GM21515 (cell line): ENCODE data around the gene DCTN3.

Experiments used
- ATAC-seq: cut with Tn5 transposase; IDR thresholded peaks from one replicate; pipeline ENCODE4 v1.9.1; 2021; ENCODE audit not compliant: unreplicated experiment

DCTN3 gene

DNA sequence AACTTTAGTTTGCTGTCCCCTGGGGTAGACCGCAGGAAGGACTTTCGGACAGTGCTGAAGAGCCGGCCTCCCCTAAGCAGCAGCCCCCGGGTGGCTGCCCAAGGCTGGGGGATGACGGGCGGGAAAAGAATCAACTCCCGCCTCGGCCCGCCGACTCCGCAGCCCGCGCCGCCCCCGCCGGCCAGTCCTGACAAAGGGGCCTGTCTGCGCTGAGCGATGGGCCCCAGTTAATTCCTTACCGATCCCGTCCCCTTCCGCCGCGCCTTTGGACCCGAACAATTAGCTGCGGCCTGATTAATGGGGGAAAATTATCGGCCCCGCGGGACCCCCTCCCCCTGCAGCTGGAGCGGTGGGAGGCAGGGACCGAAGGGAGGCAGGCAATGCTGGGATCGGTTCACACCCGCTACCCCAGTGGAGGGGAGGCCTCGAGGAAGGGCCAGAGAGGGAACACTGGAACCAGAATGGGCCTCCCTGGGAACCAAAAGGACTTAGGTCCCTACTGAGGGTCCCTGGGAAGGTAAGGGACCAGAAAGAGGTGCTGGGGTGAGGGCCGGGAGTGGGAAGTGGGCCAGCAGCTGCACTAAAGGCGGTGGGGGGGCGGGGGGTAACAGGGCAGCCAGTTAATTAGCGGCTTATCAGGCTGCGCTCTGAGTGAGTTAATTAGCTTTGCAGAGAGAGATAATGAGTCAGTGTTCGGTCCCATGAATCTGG is 4.3 kb upstream of the DCTN3 start:
- no peak for ATAC-seq

DNA sequence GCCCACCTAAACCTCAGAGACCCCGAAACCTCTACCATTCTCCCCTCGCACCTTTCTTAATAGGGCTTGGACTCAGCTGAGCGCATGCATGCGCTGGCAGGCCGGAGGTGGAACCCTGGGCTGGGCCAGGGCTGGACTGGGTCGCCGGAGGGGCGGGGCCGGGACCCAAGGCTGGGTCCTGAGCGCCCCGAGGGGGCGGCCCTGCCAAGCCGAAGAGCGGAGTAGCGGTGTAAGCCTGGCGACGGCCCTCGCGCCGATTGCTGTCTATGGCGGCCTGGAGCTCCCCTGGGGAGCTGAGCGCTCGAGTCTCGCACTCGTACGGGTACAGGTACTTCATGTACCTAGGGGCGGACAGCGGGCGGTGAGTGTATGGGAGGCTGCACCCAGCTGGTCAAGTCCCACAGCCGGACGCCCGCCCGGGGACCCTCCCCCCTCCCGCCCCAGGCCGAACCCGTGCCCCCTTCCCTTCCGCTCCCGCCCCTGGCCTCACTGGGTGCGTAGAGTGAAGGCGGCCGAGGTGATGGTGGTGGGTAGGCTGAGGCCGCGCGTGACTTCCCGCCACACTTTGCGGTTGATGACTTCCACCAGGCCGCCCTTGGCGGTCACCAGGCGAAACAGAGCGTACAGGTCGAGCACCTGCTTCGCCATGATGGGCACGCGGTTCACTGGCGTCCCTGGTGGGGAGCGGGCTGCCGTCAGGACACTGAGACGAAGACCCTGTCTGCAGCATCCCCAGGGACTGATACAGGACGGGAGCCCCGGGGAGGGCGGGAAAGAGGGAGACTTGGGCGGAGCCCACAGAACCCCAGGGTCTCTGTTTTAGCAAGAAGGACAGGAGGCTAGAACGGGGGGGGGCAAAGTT is 3.3 kb upstream of the DCTN3 start:
- no peak for ATAC-seq

DNA sequence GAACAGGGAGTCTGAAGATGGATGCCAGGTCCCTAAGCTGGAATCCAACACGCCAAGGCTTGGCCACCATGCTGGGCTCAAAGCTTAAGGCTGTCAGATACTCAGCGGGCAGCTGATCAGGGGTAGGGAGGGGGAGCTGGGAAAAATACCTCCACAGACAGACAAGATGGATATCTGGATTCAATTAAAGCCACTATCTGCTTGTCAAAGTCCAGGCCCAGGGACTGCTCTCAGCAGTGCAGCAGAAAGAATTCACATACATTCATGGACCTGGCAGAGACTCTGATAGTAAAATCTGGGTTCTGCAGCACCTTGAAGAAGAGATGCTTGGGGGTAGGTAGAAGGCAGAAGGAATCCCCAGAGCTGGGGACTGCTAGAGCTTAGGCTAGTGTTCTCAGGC is 5.2 kb downstream of the DCTN3 start:
- no peak for ATAC-seq

DNA sequence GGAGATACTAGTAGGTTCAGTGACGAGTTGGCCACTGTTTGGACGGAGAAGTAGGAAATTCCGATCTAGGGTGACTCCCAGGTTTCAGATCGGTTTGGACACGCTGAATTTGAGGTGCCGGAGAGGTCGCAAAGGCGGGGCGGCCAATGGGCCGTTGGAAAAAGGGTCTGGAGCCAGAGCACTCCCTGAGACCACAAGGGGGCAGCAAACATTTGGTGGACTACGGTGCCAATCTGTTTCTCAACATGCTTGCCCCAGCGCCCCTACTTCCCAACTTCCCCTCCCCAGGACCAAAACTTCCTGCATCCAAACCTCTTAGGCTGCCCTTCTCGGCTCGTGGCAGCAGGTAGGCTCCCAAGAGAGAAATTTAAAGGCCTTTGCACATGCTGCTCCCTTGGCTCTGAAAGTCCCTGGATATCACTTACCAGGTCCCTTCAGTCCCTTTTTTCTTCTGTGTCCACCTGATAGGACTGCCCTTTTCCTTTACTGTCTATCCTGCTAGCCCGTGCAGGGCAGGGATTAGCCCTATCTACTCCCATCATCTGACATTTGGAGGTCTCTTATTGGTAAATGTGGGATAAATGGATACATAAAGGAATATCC is 7.4 kb downstream of the DCTN3 start:
- ATAC-seq = no peak

DNA sequence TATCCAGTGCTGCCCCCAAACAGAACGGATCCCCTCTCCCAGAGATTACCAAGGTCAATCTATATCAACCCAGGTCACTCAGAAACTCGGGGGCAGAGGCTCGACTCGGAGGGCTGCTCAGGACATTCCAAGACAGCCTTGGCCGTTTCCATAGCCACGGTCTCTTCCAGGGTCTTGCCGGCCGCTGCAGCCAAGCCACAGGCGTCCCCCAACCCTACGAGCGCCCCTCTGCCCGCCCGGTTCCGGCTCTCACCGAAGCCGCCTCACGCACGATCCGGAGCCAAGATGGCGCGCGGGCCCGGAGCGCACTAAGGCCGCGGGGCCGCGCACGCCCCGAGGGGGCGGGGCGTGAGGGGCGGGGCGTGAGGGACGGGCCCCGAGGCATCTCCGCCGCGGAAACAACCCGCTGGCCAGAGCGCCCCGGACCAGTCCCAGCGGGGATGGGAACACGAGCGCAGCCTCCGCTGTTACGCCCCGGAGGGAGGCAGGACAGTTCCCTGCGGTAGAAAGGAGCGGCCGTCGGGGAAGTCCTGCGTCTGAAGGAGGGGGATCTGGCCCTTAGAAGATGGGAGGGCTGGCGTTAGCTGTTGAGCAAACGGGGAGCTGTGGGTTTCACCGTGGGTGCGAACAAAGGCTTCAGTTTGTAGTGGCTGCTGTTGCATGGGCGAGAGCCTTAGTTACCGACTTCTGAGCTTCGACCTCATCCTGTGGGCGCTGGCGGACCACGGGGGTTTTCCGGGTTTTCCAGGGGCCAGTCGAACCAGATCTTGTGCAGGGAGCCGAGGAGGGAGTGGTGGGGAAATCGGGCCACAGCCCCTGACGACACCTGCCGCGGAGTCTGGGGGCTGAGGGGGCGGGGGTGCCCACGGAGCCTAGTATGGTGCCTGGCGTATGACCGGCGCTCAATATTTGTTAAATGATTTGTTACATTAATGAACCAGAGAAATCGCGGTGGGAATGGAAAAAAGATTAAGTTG is 8.2 kb downstream of the DCTN3 start, which contains the start of gene RPP25L:
RPP25L (minus strand) TSS at position 287 of the 977 bp plus-strand sequence. CDS start 801 bp downstream, outside the sequence.
- ATAC-seq = peak; percentile 85

DNA sequence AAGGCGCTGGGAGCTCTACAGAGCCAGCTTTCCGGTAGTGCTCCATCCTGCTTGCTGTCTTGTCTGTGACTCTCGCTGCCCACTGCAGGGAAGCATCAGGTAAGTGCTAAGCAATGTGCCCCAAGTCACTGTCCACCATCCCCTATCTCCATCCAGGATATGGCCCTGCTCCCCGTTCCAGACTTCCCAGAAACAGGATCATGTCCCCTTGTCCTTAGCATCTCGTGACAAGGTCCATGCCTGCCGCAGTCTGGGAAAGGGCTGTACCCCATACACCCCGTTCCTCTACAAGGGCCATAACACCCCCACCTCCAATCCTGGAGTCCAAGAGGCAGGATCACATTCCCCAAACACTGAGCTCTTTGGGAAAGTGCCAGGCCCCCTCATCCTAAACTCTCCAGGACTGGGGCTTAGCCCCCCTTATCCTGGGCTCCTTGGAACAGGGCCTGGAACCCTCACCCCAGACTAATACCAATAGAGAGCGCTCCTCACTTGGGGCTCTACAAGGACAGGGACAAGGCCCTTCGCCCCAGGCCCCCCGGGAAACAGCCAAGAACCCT is 9.0 kb downstream of the DCTN3 start:
- ATAC-seq = no peak

DNA sequence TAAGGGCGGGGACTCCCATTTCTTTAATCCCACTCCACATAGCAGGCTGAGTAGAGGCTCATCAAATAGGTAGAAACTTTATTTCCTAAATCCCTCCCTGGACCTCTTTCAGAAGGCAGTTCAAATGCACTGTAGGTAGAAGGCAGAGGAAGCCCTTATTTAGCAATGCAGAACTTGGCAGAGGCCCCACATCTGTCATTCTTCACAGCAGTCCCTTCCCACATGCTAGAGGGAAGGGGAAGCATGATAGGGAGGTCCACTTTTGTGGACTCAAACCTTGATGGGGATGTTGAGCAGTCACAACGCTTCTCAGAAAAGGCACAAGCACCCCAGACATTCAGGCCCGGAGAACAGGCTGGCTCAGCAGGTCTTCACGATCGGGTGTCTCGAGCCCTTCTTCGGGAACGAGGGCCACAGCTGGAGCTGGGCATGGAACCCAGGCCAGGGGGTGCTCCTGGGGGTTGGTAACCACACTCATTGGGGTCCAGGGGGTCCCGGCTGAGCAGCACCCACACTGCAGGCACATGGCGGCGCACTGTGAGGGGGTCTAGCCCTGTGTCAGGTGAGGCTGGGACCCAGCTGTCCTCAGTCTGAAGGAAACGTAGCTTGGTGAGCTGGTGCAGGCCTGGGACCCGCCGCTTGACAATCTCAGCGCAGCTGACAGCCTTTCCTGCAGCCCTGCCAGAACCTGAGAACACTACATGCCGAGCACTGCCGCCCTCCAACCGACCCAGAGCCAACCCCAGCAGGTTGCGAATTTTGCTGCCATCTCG is 9.7 kb downstream of the DCTN3 start:
- no peak for ATAC-seq

DNA sequence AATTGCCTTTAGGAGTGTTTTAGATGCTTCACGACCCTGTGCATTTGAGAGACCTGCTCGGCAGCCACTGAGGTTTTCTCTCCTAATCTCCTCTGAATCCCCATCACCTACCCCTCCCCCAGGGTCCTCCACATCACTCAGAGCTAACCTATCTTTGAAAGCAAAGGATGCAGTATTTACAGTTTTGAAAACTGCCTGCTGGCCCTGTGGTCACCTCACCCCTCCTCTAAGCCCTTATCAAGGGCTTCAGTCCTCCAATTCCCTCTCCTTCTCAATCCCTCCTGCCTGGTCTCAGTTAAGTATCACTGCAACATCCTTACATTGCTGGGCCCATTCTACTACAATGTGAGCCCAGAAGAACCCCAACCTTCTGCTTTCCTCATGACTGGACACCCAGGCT is 13.0 kb downstream of the DCTN3 start:
- no peak for ATAC-seq

DNA sequence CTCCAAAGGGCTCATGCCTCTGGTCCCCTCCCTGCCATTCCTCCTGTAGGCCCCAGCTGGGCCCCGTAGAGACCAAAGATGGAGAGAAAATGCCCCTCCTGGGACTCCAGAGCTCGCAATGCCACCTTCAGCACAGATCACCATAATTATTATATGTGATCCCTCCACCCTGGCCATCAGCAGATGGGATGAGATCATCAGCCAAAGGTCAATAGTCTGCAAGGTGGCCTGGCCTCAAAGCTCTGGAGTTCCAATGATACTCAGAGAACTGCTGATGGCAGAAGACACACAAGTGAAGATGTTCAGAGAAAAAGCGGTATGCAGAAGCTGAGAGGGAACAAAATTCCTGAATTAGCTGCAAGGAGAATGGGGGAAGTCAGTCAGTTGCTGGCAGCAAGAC is 13.4 kb downstream of the DCTN3 start:
- ATAC-seq = no peak

DNA sequence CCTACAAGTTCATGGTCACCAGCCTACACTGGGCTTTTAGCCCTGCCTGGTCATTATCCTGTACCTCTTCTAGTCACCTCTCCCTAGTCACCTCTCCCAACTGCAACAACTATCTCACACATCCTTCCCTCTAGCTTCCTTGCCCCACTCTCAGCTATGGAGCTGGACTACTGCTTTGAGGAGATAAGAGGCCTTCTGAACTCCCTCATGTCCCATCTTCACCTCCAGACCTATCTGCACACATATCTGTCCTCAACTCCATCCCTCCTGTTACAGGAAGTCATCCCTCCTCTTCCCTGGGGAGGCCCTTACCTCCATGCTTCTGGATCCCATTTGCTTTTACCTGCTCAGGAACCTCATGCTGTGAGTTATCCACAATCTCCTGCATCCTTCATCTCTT is 14.1 kb downstream of the DCTN3 start:
- no peak for ATAC-seq

DNA sequence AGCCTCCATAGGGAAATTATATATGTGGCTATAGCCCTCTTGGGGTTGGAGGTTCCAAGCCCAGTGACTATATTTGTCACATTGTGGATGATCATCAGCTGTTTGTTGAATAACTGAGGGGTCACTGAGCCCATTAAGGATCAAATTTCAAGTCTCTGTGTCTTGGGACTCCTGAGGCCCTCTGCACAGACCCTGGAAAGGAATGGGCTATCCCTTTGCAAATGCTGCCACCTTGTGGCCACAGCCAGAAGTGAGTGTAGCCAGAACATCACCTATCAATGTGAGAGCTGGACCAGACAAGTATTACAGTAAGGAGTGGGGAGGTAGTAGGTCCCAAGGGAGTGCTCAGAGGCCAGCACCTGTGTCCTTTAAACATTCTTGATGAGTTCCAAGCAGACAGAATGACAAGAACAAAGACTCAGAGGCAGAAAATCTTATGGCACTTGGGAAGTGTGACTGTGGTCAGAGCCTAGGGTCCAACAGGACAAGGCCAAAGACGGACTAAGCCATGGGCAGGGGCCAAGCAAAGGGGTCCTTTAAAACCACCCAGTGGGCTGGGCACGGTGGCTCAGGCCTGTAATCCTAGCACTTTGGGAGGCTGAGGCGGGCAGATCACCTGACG is 16.6 kb downstream of the DCTN3 start:
- peak; percentile 78 for ATAC-seq

DNA sequence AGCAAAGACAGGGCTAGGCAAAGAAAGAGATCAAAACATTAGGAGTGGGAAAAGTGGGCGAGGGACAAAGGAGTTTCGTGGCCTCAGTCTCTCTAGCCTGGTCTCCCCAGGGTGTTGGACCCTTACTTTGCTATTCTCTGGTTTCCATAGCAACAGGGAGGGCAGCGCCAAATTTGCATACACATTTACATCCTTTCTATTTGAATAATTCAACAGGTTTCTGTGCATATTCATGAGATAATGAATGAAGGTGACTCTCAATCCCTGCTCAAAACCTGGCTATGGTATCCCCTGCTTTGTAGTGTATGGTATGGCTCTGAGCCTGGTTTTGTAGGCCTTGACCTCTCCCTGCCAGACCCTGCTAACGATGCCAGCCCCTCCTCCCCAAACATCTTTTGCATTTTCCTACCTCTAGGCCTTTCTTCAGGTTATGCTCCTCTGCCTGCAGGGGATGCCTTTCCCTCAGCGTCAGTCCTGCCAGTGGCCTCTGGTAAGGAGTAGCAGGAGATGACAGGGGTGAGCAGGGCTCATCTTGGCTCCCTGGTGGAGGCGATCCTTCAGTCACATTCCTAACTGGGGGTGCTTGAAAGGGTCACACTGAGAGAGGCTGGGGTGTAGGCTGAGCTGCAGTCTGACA is 18.2 kb downstream of the DCTN3 start:
- no peak for ATAC-seq

DNA sequence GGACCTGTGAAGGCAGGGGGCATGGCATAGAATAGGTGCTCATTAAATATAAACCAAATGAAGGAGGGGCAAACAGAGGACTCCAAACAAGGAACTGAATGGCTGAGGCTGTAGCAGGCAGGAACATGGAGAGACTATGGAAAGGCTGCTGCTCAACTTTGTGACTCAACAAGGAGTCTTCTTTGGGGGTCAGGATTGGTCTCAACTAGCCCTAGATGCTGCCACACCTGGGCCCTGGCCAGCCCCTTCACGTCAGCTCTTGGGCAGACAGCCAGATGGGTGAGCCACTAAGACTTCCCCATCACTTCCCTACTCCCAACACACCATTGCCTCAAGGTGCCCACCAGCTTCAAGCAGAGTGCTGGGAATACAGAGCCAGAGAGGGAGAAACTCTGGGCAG is 19.4 kb downstream of the DCTN3 start:
- ATAC-seq = no peak

DNA sequence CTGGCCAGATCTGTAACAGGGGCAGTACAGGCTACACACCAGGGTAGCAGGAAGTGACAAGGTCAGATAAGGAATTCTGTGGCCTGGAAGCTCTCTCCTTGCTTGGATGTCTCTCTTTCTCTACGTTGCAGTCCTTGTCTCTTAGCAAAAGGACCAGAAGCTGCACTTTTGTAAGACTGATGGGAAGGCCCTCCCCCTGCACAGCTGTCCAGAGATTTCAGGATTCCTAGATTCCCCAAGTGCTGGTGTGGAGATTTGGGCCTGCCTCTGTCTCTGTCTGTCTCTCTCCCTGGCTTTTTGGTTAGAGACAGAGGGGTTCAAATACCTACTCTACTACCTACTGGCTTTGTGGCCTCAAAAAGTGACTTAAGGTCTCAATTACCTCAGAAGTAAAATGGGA is 20.7 kb downstream of the DCTN3 start:
- no peak for ATAC-seq

DNA sequence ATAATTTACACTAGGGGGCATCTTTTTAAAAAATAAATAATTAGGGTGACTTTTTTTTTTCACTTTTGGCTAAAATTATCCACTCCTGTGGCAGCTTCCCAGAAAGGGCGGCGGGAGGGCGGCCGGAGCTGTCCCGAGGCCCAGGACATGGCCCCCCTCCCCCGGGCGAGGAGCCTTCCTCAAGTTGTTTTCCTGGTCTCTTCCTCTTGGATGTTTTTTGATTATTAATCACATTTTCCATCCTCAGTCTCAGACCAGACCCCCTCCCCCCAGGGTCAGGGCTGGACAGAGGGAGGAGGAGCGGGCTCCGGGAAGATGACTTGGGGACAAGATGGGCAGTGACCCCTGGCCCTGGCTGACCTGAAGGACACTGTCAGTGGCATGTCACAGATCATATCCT is 26.1 kb downstream of the DCTN3 start:
- ATAC-seq = no peak

DNA sequence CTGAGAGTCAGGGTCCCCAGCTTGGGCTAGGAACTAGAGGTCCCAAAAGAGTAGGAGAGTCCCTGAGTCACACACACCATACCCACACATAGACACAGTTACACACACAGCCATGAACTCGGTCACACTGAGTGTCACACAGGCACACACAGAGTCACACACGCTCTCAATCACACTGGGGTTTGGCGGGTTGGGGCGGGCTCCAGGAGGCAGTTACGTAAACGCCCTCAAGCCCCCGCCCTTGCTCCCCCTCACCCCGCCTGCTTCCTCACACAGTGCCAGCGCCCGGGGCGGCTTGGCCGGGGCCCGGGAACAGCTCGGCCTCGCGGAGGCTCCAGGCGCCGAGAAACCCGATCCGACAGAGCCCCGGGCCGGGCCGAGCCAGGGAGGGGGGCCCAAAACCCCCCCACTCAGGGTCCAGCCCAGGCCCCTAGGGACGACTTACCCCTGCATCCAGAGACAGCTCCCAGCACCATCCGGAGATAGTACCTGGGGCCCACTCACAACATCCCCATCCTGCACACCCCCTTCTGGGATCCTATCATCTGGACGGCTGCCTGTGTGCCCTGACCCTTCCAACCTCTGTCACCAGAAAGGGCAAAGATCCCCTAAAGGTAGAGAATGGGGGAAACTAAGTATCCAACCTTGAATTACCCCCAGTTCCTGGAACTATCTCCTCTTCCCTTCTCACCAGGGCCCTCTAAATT is 27.2 kb downstream of the DCTN3 start:
- ATAC-seq = no peak

DNA sequence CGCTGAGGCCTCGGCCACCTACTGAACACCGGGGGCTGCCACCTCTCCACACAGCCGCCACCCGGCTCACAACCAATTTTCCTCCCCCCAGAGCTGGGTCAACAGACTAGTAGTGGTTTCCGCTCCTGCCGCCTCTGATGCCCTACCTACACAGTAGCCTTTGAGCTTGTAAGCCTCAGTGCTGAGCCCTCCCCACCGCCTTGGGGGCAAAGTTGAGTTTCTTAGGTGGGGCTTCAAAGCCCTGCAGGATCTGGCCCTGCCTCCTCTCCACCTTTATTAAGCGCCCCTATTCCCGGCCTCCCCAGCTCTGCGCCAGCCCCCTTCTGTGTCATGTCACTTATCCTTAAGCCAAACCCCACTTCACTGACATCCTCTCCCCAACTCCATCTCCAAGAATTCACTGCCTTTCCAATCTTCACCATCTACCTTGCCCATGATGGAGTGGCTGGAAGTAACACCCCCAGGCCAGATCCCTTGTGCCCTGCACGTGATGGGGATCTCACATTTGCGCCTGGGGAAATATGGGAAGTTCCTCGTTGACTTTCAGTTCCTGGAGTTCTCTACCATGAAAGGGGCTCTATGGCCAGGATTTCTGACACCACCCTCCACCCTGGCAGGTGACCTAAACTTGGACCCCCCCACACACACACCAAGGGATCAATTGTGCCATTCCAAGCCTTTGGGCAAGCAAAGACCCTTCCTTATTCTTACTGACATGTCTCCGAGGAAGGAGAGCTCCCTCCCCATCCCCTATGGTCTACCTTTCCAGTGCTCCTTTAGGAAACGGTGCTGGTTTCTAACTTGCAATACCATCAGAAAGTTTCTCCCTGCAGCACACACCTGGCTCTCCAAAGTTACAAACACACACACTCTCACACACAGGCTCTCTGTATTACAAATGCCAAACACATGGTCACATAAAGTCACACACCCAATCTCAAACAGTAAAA is 28.1 kb downstream of the DCTN3 start:
- no peak for ATAC-seq
